SK-N-MC (cell line): ENCODE data around the gene PER2.

Experiments
- DNase-seq: peaks from one replicate; pipeline ENCODE4 v3.0.0-alpha.2; 2011; ENCODE audit warnings: low read depth, low spot score
- H3K27ac ChIP-seq: fragments of 200-600 bp; sonication (generic); 2 replicates; pipeline ENCODE4 v1.5.1; 2016; ENCODE audit warnings: mixed run types
- H3K36me3 ChIP-seq: fragments of 200-600 bp; sonication (generic); 2 replicates; pipeline ENCODE4 v1.6.1; 2017; ENCODE audit warnings: antibody characterized with exemption, low read length, mixed read lengths; ENCODE audit not compliant: insufficient read depth
- H3K4me3 ChIP-seq: fragments of 200-600 bp; sonication (generic); 2 replicates; pipeline ENCODE4 v1.5.1; 2016
- H3K9ac ChIP-seq: fragments of 200-600 bp; sonication (generic); 2 replicates; pipeline ENCODE4 v1.8.0; 2017; ENCODE audit warnings: mixed run types, mixed read lengths; ENCODE audit not compliant: insufficient read length
- H3K9me3 ChIP-seq: fragments of 200-600 bp; sonication (generic); 2 replicates; pipeline ENCODE4 v1.6.1; 2017; ENCODE audit warnings: low read depth, mild to moderate bottlenecking, antibody characterized with exemption, low read length, moderate library complexity, mixed read lengths
- EZH2 ChIP-seq: fragments of 200-600 bp; sonication (generic); IDR thresholded peaks from one replicate; pipeline ENCODE4 v1.6.1; 2017; ENCODE audit warnings: antibody characterized with exemption
- FOXP2 ChIP-seq: optimal IDR thresholded peaks from 2 replicates; pipeline ENCODE3; 2011; ENCODE audit warnings: mild to moderate bottlenecking, moderate library complexity; ENCODE audit not compliant: insufficient read depth; ENCODE audit errors: extremely low read length, control extremely low read depth
- POLR2AphosphoS5 ChIP-seq: IDR thresholded peaks from 2 replicates; pipeline ENCODE4 v1.6.1; 2012; ENCODE audit warnings: mild to moderate bottlenecking, low read depth, low read length, borderline replicate concordance

The PER2 gene

GRCh38 chr2:238286095-238286494, 2.3 kb downstream of the PER2 start:
- no peak for TF ChIP-seq EZH2
- TF ChIP-seq FOXP2 = no peak
- no peaks in the 10 kb centered on the region for H3K36me3 ChIP-seq
- H3K9me3 ChIP-seq = no peaks in the 10 kb centered on the region
- peak overlapping the region; percentile 61 for H3K27ac ChIP-seq
- no peak for DNase-seq
- no peak overlapping the region for H3K9ac ChIP-seq
- H3K4me3 ChIP-seq = peak overlapping the region; percentile 29

DNA sequence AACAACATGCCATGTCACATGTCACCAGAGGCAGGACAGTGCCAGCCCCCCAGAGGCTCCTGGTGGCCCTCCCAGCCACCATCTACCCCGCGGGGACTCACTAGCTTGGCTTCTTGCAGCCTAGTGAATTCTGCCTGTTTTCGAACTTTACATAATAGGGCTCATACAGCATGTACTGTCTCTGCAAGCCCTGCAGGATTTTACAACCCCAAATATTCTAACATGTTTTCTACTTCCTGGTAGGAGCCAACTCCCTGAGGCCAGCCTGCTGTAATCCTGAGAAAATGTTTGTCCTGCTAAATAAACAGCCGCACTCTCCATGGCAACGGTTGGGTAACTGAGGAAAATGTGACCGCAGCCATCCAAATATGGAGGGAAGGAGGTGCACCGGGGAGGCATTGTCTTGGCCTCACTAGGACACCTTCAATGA, 2.7 kb downstream of the PER2 start:
- H3K27ac ChIP-seq = peak overlapping the region; percentile 61
- TF ChIP-seq FOXP2 (no peak), EZH2 (no peak), POLR2AphosphoS5 (no peak)
- no peaks in the 10 kb centered on the region for H3K36me3 ChIP-seq
- peak overlapping the region; percentile 29 for H3K4me3 ChIP-seq
- no peak overlapping the region for H3K9ac ChIP-seq
- no peaks in the 10 kb centered on the region for H3K9me3 ChIP-seq
- DNase-seq = no peak

DNA sequence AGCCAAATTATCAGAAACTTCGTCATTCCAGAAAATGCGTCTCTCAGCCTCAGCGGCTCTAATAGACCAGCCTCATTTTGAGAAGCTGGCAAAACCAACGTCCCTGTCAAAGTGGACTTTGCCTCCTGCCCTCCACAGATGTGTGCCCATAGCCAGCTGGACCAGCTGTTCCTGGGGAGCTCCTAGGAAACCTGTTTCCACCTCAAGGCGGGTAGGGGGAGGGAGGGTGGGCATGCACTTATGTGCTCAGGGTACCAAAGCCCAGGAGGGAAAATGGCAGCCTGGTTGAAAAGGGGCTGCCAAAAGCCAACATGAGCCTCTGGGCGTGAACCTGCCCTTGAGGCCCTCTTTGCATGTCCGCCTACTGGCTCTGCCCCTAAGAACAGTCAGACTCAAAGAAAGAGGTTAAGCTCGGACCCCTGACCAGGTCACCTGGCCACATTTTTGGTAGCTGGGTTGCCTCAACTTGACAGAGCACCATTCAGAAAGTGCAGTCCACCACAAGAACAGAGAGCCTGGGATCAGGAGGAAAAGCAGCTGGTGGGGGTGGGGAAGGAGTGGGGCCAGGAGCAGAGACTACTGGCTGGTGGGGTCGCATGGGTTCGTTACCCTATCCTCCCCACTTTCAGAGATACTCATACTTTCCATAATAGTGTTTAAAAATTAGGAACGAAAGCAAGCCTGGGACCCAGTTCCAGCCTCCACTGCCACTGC, 3.5 kb downstream of the PER2 start:
- TF ChIP-seq POLR2AphosphoS5 (no peak), FOXP2 (no peak), EZH2 (no peak)
- Histone ChIP-seq H3K9ac (no peak overlapping the region), H3K27ac (peak overlapping the region; percentile 61), H3K9me3 (no peaks in the 10 kb centered on the region), H3K4me3 (no peak overlapping the region), H3K36me3 (no peaks in the 10 kb centered on the region)
- DNase-seq = no peak

DNA sequence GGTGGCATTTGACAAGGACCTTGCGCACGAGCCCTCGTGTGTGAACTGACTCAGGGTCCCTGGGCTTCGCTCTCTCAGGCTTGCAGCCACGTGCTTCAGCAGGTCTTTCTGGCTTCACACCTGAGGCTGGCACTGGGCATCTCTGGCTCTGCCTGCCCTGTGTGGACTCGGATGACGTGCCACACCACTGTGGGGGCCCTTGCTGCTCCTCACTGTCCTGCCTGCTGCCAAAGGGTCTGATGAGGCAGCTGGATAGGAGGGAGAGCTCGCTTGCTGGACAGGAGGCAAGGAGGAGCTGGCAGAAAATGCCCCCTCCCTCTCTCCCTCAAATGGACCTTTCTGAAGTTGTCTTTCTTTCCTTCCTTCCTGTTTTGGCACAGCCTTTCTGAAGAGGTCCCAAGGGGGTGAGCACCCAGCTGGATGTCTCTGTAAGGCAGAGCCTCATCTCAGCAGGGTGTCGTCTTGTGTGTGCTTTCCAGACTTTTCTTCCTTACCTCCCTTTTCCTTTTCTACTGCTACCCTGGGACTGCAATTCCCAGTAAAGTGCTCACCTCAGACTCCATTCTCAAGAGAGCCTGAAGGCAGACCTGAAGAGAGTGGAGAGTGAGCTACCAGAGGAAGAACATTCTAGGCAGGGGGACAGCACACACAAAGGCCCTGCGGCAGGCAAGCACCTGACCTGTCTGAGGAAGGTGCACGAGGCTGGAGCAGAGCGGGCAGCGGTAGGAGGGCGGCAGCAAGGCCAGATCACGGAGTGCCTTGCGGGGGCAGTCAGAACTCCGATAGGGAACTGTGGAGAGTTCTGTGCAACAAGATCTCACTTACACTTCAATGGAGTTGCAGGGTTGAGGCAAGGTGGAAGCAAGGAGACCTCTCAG, 5.3 kb downstream of the PER2 start:
- no peak for DNase-seq

DNA sequence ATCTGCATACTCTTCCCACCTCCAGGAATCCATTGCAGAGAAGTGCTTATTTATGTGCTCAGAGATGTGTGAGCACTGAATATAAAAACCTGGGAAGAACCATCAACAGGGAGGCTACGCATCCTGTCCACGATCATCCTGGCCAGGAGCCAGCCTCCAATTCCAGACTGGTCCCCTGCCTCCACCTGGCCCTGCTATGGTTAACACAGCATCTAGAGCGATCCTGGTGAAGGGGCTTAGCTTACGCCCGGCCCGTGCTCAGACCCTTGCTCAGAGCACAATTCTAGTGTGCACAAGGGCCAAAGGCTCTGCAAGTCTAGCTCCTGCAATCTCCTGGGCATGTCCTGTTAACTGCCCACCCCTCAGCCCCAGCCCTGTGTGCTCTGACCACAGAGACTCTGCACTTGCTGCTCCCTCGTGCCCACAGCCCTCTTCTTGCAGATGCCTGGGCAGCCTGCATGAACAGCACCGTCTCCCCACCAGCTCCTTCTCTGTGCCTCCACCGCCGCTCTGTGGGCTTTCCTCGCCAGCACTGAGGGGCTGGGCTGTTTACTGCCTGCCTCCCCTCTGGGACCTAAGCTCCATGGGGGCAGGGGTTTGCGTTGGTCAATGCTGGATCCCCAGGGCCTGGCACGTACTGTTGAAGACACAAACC, 6.5 kb downstream of the PER2 start:
- TF ChIP-seq POLR2AphosphoS5 = no peak
- no peak for TF ChIP-seq EZH2
- no peak for TF ChIP-seq FOXP2
- Histone ChIP-seq H3K36me3 (no peaks in the 10 kb centered on the region), H3K9me3 (no peaks in the 10 kb centered on the region), H3K9ac (no peak overlapping the region), H3K4me3 (no peak overlapping the region), H3K27ac (no peak overlapping the region)
- no peak for DNase-seq

More for the DNA sequence above, 5.3 kb downstream of the PER2 start:
- TF ChIP-seq POLR2AphosphoS5 (no peak), EZH2 (no peak), FOXP2 (no peak)
- no peak overlapping the region for H3K4me3 ChIP-seq
- H3K9ac ChIP-seq = no peak overlapping the region
- no peak overlapping the region for H3K27ac ChIP-seq
- no peaks in the 10 kb centered on the region for H3K9me3 ChIP-seq
- H3K36me3 ChIP-seq = no peaks in the 10 kb centered on the region

DNA sequence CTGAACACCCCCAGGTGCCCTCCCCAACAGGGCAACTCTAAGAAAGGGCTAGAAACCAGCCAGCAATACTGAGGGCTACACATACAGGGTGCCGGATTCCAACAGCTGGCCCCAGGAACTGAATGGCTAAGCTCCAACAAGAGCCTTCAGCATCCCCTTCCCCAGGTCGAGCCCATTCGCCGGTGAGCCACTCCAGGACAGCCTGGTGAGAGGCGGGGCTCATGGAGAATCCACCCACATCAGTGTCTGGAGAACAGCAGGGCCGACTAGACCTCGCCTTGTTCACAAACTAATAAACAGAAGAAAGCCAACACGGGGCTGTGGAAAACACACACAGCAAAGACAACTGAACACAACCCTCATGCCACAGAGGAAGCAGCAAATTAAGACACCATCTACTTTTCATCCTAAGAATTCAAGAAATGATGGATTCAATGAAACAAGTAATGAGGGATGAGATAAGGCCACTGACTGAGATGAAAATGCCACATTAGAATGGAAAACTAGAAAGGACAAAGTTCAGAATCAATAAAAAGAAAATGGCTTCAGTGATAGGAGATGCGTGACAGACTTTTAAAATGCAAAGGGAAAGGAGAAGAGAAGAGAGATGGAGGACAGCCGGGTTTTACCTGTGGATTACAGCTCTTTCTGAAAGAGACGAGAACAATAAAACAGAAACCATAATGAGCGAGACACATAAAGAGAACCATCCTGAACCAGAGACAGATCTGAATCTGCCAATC, 8.2 kb downstream of the PER2 start:
- H3K27ac ChIP-seq = no peak overlapping the region
- H3K36me3 ChIP-seq = peaks cover 12% of the 10 kb centered on the region; the same call in 1 of the 2 replicates
- H3K9ac ChIP-seq = no peak overlapping the region
- H3K4me3 ChIP-seq = no peak overlapping the region
- DNase-seq = no peak
- TF ChIP-seq POLR2AphosphoS5 (no peak), EZH2 (no peak), FOXP2 (no peak)
- H3K9me3 ChIP-seq = no peaks in the 10 kb centered on the region

- TF ChIP-seq FOXP2 (no peak), EZH2 (no peak), POLR2AphosphoS5 (no peak)
- no peak overlapping the region for H3K27ac ChIP-seq
- no peak overlapping the region for H3K9ac ChIP-seq
- H3K36me3 ChIP-seq = peaks cover 19% of the 10 kb centered on the region; the same call in 1 of the 2 replicates
- no peak for DNase-seq
- no peaks in the 10 kb centered on the region for H3K9me3 ChIP-seq
- H3K4me3 ChIP-seq = no peak overlapping the region
These were observed 9.1 kb downstream of the PER2 start for GRCh38 chr2:238279324-238279682.

GRCh38 chr2:238278626-238279323, 9.6 kb downstream of the PER2 start:
- TF ChIP-seq EZH2 (no peak), POLR2AphosphoS5 (no peak), FOXP2 (no peak)
- no peak overlapping the region for H3K27ac ChIP-seq
- no peak overlapping the region for H3K4me3 ChIP-seq
- no peak for DNase-seq
- peaks cover 23% of the 10 kb centered on the region; the same call in 1 of the 2 replicates for H3K36me3 ChIP-seq
- no peaks in the 10 kb centered on the region for H3K9me3 ChIP-seq
- H3K9ac ChIP-seq = no peak overlapping the region
